GM19238 (cell line): ENCODE data around the gene OSBP.
"Not testable (repeated sequence)": the region's sequence is repeated elsewhere in the genome, so short reads cannot be mapped to it uniquely, and the experiment has no call there.

Source experiments
- DNase-seq: peaks from one replicate; pipeline ENCODE4 v3.0.0; 2011; ENCODE audit warnings: low spot score; ENCODE audit not compliant: insufficient read length

The OSBP gene

GRCh38 chr11:59555601-59556114 lies 59.9 kb downstream of the OSBP start:
- DNase-seq = no peak

- no peak for DNase-seq
Observed at GRCh38 chr11:59553323-59553722, 62.3 kb downstream of the OSBP start.

GRCh38 chr11:59552844-59553243 lies 62.7 kb downstream of the OSBP start:
- no peak for DNase-seq

GRCh38 chr11:59551659-59552521 lies 63.7 kb downstream of the OSBP start:
- DNase-seq = no peak

GRCh38 chr11:59550842-59551658 lies 64.5 kb downstream of the OSBP start:
- no peak for DNase-seq

GRCh38 chr11:59550368-59550841 lies 65.2 kb downstream of the OSBP start:
- DNase-seq = peak; percentile 61

GRCh38 chr11:59548309-59548656 lies 67.3 kb downstream of the OSBP start:
- no peak for DNase-seq

GRCh38 chr11:59547605-59548308 lies 67.8 kb downstream of the OSBP start:
- DNase-seq = not testable (repeated sequence)

GRCh38 chr11:59545179-59546020 lies 70.2 kb downstream of the OSBP start:
- DNase-seq = no peak

- no peak for DNase-seq
Observed at GRCh38 chr11:59544869-59545178, 70.8 kb downstream of the OSBP start.

- not testable (repeated sequence) for DNase-seq
Observed at GRCh38 chr11:59543713-59544112, 71.9 kb downstream of the OSBP start.

- no peak for DNase-seq
Observed at GRCh38 chr11:59542142-59542810, 73.3 kb downstream of the OSBP start.

GRCh38 chr11:59534676-59535075 lies 80.9 kb downstream of the OSBP start:
- DNase-seq = no peak

- no peak for DNase-seq
Observed at GRCh38 chr11:59532620-59533019, 83.0 kb downstream of the OSBP start.

- no peak for DNase-seq
Observed at GRCh38 chr11:59528711-59529110, 86.9 kb downstream of the OSBP start.
